A172 (cell line): ENCODE measurements around the gene LUC7L. TPM values are rescaled to one million over a fixed set of nuclear protein-coding genes. Genes with fewer than 3 reads are reported as not detected.
"Not testable (repeated sequence)": the region's sequence is repeated elsewhere in the genome, so short reads cannot be mapped to it uniquely, and the experiment has no call there.

Experiments used
- DNase-seq: peaks from one replicate; pipeline ENCODE4 v3.0.0-alpha.2; 2015; ENCODE audit warnings: low spot score
- total RNA-seq: library from RNA; depleted of rRNA; stranded (reverse); fragments of >200 nt; shearing (Covaris generic); gene quantifications from 2 replicates; pipeline ENCODE4 v1.2.3, GENCODE V29; 2014; rRNA removed

LUC7L gene, protein sequence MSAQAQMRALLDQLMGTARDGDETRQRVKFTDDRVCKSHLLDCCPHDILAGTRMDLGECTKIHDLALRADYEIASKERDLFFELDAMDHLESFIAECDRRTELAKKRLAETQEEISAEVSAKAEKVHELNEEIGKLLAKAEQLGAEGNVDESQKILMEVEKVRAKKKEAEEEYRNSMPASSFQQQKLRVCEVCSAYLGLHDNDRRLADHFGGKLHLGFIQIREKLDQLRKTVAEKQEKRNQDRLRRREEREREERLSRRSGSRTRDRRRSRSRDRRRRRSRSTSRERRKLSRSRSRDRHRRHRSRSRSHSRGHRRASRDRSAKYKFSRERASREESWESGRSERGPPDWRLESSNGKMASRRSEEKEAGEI
- 62.4 and 80.0 TPM in 2 replicates for total RNA-seq

DNA sequence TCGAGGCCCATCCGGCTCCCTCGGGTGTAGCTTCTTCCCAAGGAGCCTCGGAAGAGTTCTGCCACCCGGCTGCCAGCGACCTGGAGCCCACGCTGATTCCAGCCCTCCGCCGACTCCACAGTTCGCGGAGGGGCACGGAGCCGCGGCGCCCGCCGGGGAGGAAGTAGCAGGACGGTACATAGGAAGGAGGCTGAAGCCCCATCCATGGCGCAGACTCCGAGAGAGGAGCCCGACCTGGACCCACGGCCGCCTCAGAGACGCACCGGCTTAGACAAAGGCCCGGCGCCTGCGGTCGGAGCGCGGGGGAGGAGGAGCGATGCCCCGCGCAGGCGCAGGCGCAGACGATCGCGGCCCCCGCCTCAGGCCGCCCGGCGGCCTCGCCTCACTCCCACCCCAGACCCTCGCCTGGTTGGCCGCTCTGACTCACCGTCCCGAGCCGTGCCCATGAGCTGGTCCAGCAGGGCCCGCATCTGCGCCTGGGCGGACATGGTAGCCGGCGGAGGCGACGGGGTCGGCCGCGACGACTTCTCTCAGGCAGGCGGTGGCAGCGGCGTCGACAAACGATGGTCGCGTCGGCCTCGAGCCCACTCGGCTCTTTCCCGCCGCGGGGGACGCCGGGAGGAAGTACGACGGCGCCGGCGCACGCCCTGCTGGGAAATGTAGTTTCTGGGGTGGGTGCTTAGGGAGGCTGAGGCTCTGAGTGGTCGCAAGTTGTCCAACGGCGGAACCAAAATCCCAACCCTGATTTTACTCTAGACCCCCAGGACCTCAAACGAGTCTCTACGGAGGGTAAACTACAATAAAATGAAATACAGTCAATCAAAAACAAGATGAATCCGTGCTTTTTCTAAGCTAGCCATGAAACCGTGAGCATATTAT, at the start of gene LUC7L:
Gene LUC7L, minus strand, starts transcription at position 598 of the 879 bp plus-strand sequence. Its CDS starts 110 bp downstream, at position 488.
- DNase-seq, result peak; percentile 76

DNA sequence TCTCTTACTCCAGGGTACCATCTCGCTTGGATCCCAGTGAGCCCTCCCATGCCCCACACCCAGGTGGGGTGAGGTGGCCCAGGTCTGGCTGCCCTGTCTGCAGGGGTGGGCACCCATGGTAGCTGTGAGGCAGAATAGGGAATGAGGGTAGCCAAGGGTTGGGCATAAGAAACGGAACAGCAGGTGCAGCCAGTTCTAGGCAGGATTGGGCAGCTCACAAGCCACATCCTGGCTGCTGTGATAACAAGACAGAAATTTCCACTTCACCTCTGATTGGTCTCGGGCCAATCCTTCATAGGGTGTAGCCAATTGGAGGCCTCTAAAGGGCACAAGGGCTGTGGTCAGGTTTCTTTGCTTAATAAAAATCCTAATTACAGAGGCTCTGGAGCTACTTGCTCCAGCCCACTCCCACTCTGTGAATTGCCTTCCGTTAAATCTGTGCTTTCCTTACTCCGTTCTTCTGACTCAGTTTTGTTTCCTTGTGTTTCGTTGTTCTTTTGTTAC, 49.7 kb upstream of the LUC7L start:
- DNase-seq, result peak; percentile 83

DNA sequence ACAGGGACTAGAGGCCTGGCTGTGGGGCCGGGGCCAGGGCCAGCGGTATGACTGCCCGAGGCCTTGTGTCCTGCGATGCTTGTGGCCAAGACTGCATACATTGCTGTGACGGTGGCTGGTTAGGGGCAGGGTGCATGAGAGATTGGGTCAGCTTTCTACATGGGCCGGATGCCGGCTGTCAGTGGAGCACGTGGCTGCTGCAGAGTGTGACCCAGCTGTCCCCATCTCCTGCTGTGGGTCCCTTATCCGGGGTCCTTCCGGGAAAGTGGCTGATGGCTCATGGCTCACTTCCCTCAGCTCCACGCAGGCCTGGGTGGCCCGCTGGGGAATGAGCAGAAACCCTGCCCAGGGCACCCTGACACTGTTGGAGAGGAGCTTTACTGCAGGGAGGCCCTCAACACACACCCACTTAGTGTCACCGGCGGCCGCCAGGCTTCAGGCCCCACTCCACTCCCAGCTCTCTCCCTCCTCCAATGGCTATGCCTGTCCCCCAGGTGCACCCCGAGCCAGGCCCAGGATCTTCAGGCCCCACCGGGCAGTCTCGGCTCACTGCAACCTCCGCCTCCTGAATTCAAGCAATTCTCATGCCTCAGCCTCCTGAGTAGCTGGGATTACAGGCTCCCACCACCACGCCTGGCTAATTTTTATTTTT, 47.3 kb upstream of the LUC7L start:
- DNase-seq, result no peak

DNA sequence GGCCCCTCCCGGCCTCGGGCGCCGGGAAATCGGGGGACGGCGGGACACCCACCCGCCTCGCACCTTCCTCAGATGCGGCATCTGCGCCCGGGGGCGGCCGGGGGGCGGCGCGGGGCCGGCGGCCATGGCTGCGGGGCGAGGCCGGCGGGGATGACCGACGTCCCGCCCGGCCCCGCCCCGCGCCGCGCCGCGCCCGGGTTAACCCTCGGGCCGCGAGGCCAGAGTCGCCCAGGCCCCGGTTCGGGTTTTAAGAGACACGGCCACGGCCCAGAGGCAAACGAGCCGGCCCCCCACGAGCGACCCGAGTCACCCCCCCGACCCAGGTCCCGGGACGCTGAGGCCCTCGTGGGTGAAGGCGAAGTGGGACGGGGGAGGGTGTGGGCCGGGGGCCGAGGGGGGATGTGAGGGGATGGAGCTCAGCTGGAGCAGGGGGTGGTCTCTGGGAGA, 46.6 kb upstream of the LUC7L start, which contains the start of gene RGS11:
Gene RGS11, minus strand, starts transcription at position 159 of the 447 bp plus-strand sequence. Its CDS starts 33 bp downstream, at position 126.
- no peak for DNase-seq

DNA sequence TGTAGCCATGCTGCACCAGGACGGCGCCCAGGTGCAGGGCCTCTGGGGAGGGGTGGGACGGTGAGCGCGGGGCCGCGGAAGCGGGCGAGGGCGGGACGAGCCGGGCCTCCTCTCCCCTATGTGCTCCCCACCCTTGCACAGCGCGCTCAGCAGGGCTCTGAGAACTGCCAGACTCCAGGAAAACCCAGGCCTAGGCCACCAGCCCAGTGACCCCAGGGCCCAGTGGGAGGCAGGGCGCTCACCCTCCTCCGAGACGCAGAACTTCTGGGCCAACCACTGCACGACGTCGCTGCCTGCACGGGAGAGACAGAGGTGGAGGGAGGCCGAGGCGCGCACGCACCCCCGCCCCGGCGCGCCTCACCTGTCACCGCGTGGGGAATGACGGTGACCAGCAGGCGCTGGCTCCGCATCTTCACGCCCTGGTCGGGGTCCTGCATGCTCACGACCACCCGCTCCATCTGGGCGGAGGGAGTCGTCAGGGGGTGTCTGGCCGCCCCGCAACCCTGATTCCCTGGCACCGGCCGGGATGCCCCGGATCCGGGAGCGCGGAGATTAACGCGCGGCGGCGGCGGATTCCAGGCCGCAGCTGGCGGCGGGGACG, 45.9 kb upstream of the LUC7L start:
- no peak for DNase-seq

DNA sequence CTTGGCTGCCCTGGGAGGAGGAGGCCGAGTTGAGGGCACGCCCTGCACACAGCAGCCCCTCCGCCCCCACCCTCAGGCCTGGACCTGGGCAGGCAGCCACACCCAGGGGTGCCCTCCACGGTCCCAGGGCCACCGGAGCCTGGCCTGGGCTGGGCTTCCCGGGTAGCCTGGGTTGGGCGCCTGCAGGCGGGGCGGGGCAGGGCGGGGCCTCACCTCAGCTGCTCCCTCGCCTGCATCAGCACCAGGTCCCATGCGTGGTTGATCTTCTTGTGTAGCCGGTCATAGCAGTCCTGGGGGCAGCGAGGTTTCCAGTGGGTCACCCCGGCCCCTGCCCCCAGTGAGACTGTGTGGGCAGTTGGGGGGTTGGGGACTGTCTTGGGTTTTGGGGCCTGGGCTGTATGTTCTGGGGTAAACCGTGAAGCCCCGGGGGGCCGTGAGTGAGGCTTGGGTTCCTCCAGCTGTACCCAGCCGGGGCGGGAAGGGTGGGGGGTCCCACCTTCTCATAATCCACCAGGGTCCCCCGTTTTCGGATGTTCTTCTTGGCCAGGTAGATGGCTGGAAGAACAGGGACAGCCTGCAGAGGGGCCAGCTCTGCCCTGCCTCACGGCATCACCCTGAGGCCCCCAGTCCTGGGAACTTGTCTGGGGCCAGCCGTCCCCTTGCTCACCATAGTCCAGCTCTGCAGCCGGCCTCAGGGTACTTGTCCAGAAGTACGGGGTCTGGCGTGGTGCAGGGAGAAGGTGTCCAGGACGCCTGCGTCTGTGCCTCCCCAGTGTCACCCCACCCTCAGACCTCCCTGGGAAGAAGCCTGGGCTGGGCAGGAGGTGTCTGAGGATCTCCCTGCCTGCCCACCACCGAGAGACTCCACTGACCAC, 44.5 kb upstream of the LUC7L start:
- DNase-seq, result no peak

DNA sequence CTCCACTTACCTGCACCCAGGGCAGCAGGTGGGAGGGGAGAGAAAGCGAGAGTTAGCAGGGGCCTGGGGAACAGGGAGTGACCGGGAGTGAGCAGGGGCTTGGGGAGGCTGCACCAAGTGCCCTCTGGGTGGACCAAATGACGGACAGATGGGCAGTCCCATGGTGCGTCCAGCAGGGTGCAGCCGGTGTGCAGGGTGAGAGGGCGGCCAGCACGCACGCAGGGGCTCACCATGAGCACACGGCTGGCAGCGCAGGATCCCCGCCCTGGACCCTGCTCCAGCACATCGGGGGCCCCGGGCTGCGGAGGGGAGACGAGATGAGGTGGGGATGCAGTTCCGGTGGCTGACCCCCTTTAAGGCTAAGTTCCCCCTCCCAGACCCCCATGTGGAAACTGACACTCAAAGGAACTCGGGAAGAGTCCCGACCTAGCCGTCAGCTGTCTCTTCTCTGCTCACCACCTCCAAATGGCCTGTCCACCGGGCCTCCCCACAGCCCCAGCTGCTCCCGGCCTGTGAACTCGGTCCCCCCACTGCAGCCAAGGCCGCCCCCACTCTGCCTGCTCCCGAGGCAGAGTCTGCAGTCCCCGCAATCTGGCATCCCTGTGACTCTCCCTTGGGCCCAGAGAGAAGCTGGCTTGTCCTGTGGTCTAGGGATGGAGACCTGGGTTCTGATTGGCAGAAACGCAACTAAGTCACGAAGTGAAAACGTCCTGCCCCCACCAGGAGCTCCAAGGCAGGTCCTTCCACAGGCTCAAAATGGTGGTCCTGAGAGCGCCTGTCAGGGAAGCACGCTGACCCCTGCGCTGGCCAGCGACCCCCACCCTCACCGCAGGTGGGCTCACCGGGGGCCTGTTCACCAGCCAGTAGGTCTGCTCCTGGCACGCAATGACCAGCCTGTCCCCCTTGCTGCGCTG, 43.6 kb upstream of the LUC7L start:
- DNase-seq, result no peak

DNA sequence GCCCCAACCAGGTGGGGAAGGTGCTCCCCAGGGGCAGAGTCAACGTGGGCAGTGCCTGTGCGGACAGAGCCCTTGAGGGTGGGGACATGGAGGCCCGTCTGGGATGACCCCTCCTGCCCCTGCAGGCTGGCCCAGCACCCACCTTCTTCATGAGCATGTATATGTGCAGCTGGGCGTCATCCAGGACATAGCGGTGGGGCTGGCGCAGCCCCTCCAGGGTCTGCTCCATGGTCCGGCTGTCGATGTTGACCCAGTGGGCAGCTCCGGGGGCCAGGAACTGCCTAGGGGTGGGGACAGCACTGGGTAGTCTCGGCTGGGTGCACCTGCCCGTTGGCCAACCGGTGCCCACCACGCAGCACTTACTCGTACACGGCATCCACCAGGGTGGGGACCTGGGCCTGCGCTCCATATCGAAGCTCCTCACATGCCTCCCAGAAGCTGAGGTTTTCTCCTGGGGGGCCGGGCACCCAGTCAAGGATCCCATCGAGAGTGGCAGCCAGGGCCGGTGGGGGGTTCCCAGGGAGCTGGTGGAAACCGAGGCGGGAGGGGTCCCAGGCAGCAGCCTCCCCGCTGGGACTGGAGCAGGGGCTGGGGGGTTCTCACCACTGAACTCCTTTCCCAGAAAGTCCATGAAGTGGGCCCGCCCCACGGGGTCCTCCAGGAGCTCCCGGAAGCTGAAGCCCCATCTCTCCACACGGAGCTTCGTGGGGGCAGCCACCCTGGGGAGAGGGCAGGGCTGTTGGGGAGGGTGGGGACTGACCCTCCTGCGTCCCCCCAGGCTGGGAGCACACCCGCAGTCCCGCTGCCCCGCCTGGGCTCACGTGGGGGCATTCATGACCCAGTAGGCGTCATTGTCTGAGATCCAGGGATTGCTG, 41.4 kb upstream of the LUC7L start:
- no peak for DNase-seq

DNA sequence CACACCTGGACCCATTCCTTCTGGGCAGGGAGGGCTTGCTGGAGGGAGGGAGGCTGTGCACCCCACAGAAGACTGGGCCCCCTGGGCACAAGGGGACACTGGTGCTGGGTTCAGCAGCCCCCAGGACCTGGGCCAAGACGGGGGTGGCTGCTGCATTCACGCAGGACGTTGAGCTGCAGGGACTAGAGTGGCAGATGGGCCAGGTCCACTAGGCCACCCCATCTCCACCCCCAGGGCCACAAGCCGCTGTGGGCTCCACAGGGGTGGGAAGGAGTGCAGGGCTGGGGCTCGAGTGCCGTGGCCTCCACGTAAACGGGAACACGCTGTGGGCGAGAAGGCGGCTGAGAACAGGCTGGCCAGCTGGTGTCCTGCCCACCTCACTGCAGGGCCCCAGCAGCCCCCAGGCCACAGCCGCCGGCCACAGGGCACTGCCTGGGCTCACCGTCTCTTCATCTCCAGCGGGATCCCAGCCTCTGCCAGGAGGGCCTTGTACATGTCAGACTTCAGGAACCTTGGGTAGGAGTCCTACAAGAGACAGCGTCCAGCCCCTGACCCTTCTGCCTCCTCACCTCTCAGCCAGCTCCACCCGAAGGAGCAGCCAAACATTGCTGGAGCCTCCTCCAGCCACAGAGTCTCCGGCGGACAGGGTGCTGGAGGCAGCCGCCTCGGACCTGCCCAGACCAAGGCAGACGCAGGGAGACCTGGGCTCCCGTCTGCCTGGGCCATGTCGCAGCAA, 40.0 kb upstream of the LUC7L start:
- no peak for DNase-seq

DNA sequence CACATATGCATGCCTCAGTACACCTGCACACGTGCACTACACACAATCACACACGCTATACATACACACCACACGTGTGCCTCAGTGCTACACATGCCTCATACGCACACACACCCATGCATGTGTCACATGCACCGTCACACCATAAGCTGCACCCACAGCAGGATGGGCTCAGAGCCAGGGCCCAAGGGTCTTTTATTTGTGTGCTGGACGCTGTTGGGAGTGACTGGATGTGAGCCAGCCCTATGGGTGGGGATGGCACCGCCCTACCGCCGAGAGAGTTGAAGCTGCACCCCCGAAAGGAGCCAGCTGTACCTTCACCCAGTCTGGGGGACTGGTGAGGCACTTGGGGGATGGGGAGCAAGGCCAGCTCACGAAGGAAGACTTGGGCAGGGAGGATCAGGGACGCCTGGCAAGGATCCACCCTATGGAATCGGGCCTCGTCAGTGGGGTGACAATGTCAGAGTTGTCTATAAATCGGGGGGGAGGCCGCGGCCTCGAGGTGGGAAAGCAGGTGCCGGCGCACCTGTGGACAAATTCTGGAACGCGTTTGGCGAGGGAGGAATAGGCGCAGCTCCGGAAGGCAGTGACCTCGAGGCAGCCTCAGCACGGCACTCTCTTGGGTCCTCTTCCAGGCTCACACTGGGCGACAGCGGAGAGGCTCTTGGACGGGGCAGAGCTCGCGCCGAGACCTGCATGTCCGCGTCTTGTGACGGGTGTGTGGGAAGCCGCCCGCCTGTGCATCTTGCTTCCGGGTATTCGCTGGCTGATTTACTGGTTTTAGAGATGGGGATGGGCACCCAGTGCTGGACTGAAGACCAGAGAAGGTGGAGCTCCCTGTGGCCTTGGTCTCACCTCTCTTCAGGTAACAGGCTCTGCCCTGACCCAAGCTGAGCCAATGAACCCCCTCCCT, 39.1 kb upstream of the LUC7L start:
- no peak for DNase-seq

DNA sequence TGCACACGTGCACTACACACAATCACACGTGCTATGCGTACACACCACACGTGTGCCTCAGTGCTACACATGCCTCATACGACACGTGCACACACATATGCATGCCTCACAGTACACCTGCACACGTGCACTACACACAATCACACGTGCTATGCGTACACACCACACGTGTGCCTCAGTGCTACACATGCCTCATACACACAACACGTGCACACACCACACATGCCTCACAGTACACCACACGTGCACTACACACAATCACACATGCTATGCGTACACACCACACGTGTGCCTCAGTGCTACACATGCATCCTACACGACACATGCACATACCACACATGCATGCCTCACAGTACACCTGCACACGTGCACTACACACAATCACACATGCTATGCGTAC, 38.3 kb upstream of the LUC7L start:
- DNase-seq, result not testable (repeated sequence)

DNA sequence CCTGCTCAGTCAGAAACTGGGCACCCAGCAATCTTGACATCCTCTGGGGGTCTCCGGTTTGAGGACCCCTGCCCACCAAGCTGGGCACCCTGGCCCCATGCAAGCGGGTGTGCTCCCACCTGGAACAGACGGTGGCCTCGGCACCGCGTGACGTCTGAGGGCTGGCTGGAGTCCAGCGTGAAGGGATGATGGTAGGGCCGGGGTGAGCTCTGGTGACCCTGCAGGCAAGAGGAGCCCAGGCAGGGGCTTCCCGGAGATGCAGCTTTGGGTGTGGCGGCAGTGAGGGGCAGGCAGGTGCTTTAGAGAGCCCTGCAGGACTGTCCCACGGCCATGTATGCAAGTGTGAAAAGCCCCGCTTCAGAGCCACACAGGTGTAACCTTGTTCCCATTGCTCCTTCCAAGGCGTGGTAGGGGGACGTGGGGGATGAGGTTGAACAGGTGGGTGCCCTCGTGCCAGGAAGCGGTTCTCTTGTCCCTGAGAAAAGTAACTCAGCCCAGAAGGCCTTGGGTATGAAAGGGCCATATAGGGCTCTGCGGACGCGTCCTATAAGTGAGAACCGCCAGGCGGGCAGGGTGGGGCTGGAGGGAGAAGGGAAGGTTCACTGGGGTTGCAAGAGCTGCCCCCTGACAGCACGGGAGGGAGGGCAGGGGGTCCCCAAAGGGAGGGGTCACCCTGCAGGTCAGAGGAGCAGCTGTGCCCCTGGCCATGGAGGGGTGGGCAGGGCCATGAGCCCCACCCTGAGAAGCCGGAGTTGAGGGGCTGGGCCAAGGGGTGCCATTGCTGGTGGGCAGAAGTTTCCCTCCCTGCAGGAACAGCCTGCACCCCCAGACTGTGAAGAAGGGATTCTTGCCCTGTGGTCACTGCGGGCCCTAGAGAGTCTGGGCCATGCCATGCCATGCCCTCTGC, 37.3 kb upstream of the LUC7L start:
- no peak for DNase-seq

DNA sequence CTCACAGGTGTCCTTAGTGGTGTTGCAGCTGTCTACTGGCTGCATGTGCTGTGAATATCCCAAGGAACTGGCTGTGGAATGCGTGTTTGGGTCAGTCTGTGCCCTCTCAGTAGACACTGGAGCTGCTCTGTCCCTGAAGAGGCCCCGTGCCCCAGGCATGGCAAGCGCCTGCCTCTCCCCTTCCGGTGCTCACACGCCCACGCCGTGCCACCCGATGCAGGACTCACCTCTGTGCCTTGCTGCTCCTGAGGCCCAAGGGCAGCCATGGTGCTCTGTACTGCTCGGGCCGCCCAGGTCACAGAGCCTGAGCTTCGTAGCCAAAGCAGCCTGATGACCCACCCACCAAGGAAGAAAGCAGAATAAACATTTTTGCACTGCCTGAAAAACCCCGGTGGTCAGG, 36.5 kb upstream of the LUC7L start:
- no peak for DNase-seq

DNA sequence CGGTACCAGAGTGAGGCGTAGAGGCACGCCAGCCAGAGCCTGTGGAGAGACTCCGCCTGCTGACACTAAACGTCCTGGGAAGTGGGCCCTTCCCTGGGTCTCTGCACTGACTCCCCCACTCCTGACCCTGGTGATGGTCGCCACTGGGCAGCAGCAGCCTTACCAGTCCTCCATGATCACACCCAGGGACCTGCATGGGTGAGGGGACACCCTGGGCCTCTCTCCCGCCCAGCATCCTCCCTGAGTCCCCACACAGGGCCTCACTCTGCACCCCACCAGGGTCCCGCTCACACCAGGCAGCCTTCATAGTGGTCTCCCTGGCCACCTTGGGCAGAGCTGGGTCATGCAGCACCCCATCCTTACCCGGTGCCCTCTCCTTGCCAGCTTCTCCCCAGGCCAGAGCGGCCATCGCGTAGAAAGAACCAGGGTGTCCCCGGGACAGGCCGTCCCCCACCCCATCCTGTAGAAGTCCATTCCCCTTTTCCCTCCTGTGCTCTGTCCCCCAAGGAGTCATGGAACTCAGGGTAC, 35.8 kb upstream of the LUC7L start:
- no peak for DNase-seq

DNA sequence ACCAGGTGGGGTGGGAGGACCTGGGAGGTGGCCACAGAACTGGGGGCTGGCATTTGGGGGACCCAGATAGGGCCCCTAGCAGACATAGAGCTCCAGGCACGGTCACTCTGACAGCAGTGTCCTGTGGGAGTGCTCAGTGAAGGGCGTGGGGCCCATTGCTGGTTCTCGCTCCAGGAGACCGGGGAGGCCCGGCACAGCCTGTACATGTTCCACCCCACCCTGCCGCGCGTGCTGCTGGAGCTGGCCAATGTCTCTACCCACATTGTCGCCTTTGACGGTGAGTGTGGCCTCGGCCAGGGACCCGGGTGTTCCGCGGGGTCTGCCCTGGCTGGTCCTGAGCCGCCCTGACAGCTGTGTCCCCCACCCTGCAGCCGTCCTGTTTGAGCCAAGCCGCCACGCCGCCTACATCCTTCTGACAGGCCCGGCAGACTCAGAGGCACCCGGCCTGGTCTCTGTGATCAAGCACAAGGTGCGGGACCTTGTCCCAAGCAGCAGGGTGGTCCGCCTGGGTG, 35.2 kb upstream of the LUC7L start:
- DNase-seq, result no peak
